GM12865 (cell line): ENCODE measurements around the gene CREBBP.

Source experiments
- DNase-seq: peaks from one replicate; pipeline ENCODE4 v3.0.0; 2010; ENCODE audit warnings: low read depth
- H3K4me3 ChIP-seq: 2 replicates; pipeline ENCODE4 v1.5.1; 2011; ENCODE audit warnings: mild to moderate bottlenecking, low read depth, low read length, control low read depth
- TF ChIP-seq, protein P1 (sequence below): IDR thresholded peaks from 2 replicates; pipeline ENCODE4 v1.5.1; 2011; ENCODE audit warnings: low read length, control low read depth, low read depth, inconsistent platforms; ENCODE audit not compliant: insufficient read depth; ENCODE audit errors: missing control alignments

CREBBP gene

DNA sequence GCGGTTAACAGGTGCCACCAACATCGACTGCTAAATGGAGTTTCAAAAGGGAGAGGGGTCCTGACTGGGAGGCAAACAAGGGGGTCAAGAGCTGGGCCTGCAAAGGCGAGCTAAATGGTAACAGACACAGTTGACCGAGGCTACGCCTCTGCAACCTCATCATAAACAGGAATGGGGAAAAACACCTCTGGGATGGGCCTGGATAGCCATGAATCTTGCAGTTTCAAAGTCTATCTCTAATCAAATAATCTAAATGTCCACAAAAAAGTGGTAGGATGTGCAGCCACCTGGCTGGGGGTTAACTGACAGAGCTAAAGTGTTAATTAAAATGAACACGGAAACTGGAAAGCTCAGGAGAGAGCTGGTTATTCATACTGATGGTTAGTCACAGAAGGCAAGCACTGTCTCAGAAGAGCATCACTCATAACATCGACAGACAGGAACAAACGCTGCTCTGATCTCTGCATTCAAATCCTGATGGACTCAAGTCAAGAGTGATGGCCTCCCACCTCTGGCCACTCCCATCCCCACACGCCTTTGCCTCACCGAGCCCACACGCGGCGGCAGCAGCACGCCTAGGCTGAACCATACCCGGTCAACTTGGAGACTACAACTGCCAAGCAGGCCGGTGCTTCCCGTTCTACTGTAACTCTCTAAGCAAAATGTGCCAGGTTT lies 56.3 kb downstream of the CREBBP start:
- DNase-seq = no peak
- no peak overlapping the region for H3K4me3 ChIP-seq
- TF ChIP-seq, protein P1, sequence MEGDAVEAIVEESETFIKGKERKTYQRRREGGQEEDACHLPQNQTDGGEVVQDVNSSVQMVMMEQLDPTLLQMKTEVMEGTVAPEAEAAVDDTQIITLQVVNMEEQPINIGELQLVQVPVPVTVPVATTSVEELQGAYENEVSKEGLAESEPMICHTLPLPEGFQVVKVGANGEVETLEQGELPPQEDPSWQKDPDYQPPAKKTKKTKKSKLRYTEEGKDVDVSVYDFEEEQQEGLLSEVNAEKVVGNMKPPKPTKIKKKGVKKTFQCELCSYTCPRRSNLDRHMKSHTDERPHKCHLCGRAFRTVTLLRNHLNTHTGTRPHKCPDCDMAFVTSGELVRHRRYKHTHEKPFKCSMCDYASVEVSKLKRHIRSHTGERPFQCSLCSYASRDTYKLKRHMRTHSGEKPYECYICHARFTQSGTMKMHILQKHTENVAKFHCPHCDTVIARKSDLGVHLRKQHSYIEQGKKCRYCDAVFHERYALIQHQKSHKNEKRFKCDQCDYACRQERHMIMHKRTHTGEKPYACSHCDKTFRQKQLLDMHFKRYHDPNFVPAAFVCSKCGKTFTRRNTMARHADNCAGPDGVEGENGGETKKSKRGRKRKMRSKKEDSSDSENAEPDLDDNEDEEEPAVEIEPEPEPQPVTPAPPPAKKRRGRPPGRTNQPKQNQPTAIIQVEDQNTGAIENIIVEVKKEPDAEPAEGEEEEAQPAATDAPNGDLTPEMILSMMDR = no peak

DNA sequence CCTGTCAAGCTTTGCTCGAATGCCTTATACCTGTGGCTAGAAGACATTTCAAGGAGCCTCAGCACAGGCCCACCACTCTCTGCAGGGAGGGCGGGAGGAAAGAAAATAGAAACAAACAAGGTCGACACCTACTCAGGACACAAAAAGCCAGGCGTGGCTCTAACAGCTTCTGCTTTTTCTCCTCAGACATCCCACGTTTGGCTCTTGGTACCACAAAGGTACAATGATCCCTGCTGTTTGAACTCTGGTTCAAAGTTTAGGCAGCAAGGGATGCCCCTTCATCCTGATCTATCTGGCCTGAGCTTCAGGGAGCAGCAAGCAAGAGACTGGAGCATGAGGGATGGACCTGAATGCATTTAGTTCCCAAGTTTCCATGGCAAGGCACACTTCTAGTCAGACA lies 57.1 kb downstream of the CREBBP start:
- H3K4me3 ChIP-seq = no peak overlapping the region
- DNase-seq = no peak
- TF ChIP-seq, protein P1 = no peak

DNA sequence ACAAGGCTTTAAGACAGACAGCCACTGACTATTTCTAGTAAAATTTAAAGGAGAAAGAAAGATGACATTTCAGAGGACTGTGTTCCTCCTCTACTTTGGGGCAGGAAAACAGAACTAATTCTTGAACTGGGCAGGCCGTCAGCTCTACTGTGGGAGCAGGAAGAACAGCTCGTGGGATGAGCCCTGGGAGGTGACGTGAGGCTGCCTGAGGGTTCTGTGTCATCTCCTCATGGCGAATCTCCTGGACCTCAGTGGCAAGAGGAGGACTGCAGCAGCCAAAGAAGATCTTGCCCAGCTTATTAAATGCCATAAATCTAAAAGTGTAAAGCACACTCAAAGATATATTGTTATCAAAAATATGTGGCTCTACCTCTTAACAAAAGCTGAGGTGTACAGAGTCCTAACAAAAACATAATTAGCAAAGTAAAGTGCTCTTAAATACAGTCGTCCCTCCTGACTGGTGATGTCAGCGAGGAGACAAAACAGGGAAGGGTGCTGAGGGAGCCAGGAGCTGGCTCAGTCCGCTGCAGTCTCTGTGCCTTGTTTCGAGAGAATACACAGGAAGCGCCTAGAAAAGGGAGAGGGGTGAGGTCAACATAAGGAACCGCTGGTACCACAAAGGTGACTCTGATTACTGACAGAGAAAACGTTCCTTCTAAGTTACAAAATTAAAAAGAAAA lies 58.0 kb downstream of the CREBBP start:
- no peak for DNase-seq
- H3K4me3 ChIP-seq = no peak overlapping the region
- TF ChIP-seq, protein P1 = no peak

- DNase-seq = no peak
- H3K4me3 ChIP-seq = no peak overlapping the region
- TF ChIP-seq, protein P1 = no peak
Observed at GRCh38 chr16:3821184-3821583, 59.3 kb downstream of the CREBBP start.

DNA sequence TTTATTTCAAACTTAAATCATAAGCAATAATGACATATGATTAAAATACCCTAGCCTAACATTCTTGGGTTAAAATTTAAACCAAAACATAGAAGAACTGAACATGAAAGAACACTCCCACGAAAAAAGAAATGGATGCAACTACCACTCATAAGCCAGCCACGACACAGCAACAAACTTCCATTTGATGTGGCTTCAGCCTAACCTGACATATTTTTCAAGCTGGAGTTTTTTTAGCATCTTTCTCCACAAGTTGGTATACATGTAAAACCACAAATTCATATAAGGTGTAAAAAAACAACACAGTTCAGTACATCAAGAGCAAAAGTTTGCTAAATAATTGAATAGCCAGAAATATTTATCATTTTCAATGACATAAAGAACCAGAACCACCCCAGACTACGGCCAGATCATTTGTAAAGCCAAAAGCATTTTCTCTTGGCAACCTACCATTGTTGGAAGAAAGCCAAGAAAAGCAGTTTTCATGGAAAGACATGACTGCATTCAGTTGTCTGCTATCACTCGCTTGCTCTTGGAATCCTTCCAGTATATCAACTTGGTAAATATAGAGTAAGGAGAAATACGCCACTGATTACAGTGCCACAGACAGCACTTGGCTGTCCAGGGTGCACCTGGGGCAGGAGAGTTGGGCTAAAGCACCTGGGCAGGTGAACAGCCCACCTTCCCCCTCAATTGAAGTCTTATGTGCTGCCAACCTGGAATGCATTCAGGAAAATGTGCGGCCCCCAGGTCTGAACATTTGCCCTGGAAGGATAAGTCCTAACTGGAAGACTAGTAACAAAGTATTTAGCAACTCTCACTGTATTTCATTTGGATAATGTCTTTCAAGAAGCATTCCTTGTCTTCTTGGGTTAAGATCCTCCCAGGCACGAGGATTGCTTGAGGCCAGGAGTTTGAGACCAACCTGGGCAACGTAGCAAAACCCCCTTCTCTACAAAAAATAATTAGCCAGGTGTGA lies 60.5 kb downstream of the CREBBP start:
- TF ChIP-seq, protein P1 = no peak
- no peak for DNase-seq
- no peak overlapping the region for H3K4me3 ChIP-seq

GRCh38 chr16:3819175-3819527 lies 61.4 kb downstream of the CREBBP start:
- TF ChIP-seq, protein P1 = no peak

More at GRCh38 chr16:3819175-3819527, 61.4 kb downstream of the CREBBP start:
- DNase-seq = no peak
- no peak overlapping the region for H3K4me3 ChIP-seq
